ENCODE data around the gene GMDS.

Gene GMDS

DNA sequence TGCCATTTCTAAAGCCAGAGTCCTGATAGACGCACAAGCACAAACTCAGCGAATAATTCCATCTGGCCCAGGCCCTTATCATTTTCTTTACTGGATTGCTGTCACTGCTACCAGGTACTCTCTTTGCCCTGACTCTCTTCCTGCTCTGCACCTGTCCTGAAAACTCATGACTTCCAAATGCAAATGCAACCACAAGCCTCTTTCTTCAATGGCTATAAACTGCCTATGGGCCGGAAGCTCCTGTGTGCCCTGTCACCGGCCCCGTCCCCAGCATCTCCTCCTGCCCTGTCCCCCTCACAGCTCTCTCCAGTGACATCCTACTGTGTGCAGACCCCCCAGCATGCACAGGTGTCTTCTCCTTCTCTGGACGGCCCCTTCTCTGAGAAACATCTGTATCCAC, 302.6 kb downstream of the GMDS start:
- no peaks in the 10 kb centered on the region for H3K27me3 ChIP-seq (ENCODE audit: control insufficient read depth in 1 of 2, insufficient read depth in 2 of 2, low read length in 2 of 2)
- H3K4me3 ChIP-seq (ENCODE audit: low read depth in 1 of 2, low read length in 2 of 2), result no peak overlapping the region
- H3K36me3 ChIP-seq (ENCODE audit: insufficient read depth, low read length), result no peaks in the 10 kb centered on the region
- no peaks in the 10 kb centered on the region for H3K9me3 ChIP-seq (ENCODE audit: low read length)
- no peaks in the 10 kb centered on the region for H3K4me1 ChIP-seq (ENCODE audit: insufficient read depth, low read length)
- no peak overlapping the region for H3K9ac ChIP-seq (ENCODE audit: low read length)
- no peak overlapping the region for H3K27ac ChIP-seq (ENCODE audit: low read depth, low read length)

DNA sequence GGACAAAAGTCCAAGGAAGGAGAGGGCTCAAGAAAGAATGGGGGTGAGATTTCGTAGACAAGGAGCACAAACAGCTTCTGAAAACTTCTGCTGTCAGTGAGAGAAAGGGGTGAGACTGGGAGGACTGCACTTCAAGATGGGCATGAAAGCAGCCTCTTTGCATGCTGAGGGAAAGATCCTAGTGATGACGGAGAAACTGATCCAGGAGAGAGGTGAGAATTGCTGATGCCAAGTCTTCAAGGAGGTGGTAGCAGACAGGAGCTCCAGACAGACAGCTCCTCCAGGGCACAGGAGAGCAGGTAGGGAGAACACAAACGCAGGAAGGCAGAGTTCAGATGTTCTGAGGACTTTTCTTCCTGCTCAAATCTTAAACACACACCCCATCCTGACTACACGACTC, 303.9 kb downstream of the GMDS start:
- Histone ChIP-seq H3K27ac (ENCODE audit: low read depth, low read length) (no peak overlapping the region), H3K9ac (ENCODE audit: low read length) (no peak overlapping the region), H3K4me1 (ENCODE audit: insufficient read depth, low read length) (no peaks in the 10 kb centered on the region), H3K36me3 (ENCODE audit: insufficient read depth, low read length) (no peaks in the 10 kb centered on the region), H3K9me3 (ENCODE audit: low read length) (no peaks in the 10 kb centered on the region), H3K4me3 (ENCODE audit: low read depth in 1 of 2, low read length in 2 of 2) (no peak overlapping the region), H3K27me3 (ENCODE audit: control insufficient read depth in 1 of 2, insufficient read depth in 2 of 2, low read length in 2 of 2) (no peaks in the 10 kb centered on the region)

DNA sequence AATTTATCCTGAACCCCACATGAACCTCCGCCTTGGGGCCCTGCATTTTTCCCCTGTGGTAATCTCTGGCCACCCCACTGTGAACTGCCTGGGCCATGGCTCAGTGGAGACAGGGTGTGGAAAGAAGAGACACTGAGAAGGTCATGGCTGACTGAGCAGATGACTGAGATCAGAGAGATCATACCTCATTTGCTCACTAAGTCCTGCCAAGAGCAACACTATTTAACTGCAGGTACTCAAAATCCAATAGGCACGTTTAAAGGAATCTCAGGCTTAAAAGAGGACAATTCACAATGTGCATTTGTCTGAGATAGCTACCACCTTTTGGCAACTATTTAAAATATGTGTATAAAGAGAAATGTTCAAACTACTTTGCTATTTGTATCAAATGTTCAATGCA, 305.0 kb downstream of the GMDS start:
- Histone ChIP-seq H3K27me3 (ENCODE audit: control insufficient read depth in 1 of 2, insufficient read depth in 2 of 2, low read length in 2 of 2) (no peaks in the 10 kb centered on the region), H3K27ac (ENCODE audit: low read depth, low read length) (no peak overlapping the region), H3K4me1 (ENCODE audit: insufficient read depth, low read length) (no peaks in the 10 kb centered on the region), H3K36me3 (ENCODE audit: insufficient read depth, low read length) (no peaks in the 10 kb centered on the region), H3K9ac (ENCODE audit: low read length) (no peak overlapping the region), H3K4me3 (ENCODE audit: low read depth in 1 of 2, low read length in 2 of 2) (no peak overlapping the region), H3K9me3 (ENCODE audit: low read length) (no peaks in the 10 kb centered on the region)

DNA sequence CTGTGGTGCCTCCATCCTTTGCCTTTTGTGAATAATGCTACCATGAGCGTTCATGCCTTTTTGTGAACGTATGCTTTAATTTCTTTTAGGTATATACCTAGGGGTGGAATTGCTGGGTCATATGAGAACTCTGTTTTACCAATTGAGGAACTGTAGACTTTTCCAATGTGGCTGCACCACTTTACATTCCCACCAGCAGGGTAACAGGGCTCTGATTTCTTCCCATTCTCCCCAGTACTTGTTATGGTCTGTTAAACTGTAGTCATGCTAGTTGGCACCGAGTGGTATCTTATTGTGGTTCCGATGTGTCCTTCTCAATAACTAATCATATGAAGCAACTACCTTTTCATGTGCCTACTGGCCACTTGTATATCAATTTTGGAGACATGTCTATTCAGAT, 312.1 kb downstream of the GMDS start:
- Histone ChIP-seq H3K9me3 (ENCODE audit: low read length) (no peaks in the 10 kb centered on the region), H3K36me3 (ENCODE audit: insufficient read depth, low read length) (no peaks in the 10 kb centered on the region), H3K9ac (ENCODE audit: low read length) (no peak overlapping the region), H3K4me3 (ENCODE audit: low read depth in 1 of 2, low read length in 2 of 2) (no peak overlapping the region), H3K27ac (ENCODE audit: low read depth, low read length) (no peak overlapping the region), H3K4me1 (ENCODE audit: insufficient read depth, low read length) (no peaks in the 10 kb centered on the region), H3K27me3 (ENCODE audit: control insufficient read depth in 1 of 2, insufficient read depth in 2 of 2, low read length in 2 of 2) (no peaks in the 10 kb centered on the region)

DNA sequence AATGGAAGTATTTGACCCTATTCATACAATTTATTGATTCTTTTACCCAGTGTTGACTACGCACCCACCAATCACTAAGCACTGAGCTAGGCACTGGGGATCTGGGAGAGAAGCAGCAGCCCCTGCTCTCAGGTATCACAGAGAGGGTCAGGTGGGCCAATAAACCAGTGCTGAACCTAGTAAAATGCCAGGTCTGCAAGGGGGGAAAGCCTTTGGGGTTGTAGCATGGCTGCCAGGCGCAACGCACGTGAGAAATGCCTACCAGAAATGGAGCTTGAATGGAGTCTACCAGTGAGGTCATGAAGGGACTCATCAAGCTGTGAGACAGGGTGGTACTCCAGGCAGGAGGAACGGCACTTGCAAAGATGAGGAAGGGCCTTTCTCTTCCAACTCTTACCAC, 313.6 kb downstream of the GMDS start:
- Histone ChIP-seq H3K9me3 (ENCODE audit: low read length) (no peaks in the 10 kb centered on the region), H3K9ac (ENCODE audit: low read length) (no peak overlapping the region), H3K27ac (ENCODE audit: low read depth, low read length) (no peak overlapping the region), H3K27me3 (ENCODE audit: control insufficient read depth in 1 of 2, insufficient read depth in 2 of 2, low read length in 2 of 2) (no peaks in the 10 kb centered on the region), H3K4me1 (ENCODE audit: insufficient read depth, low read length) (no peaks in the 10 kb centered on the region), H3K4me3 (ENCODE audit: low read depth in 1 of 2, low read length in 2 of 2) (no peak overlapping the region), H3K36me3 (ENCODE audit: insufficient read depth, low read length) (no peaks in the 10 kb centered on the region)

DNA sequence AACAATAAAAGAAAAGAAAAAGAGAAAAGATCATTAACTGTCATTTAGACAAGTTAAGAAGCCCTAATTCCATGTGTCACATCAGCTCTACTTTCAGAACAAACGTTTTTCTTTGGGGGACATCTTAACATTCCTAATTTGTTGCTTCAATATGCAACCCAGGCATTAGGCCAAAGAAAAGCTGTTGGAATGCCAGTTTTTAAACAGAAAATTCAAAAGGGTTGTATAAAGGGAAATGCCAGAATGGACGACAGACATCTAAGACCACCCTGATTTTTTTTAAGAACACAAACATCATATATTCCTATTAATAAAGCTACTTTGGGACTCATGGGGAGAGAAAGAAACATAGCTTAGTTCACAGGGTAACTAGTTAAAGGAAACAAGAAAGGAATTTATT, 315.0 kb downstream of the GMDS start:
- no peaks in the 10 kb centered on the region for H3K4me1 ChIP-seq (ENCODE audit: insufficient read depth, low read length)
- H3K27me3 ChIP-seq (ENCODE audit: control insufficient read depth in 1 of 2, insufficient read depth in 2 of 2, low read length in 2 of 2), result no peaks in the 10 kb centered on the region
- H3K36me3 ChIP-seq (ENCODE audit: insufficient read depth, low read length), result no peaks in the 10 kb centered on the region
- no peak overlapping the region for H3K9ac ChIP-seq (ENCODE audit: low read length)
- H3K27ac ChIP-seq (ENCODE audit: low read depth, low read length), result no peak overlapping the region
- H3K4me3 ChIP-seq (ENCODE audit: low read depth in 1 of 2, low read length in 2 of 2), result no peak overlapping the region
- no peaks in the 10 kb centered on the region for H3K9me3 ChIP-seq (ENCODE audit: low read length)

DNA sequence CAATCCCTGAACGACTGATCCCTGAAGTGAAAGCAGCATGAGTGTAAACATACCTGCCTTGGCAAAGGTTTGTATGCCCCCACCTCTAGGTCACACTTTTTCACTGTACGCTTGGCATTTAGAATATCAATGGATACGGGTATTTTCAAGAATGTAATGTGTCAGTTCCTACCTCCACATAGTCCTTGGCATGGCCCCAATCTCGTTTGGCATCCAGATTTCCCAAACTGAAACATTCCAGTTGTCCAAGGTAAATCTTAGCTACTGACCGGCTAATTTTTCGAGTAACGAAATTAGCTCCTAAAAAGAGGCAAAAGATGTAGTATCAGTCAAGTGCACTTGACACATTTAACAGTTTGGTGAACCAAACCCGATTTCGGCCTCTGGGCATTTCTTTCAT, 315.5 kb downstream of the GMDS start:
- no peak overlapping the region for H3K4me3 ChIP-seq (ENCODE audit: low read depth in 1 of 2, low read length in 2 of 2)
- no peaks in the 10 kb centered on the region for H3K4me1 ChIP-seq (ENCODE audit: insufficient read depth, low read length)
- H3K27ac ChIP-seq (ENCODE audit: low read depth, low read length), result no peak overlapping the region

DNA sequence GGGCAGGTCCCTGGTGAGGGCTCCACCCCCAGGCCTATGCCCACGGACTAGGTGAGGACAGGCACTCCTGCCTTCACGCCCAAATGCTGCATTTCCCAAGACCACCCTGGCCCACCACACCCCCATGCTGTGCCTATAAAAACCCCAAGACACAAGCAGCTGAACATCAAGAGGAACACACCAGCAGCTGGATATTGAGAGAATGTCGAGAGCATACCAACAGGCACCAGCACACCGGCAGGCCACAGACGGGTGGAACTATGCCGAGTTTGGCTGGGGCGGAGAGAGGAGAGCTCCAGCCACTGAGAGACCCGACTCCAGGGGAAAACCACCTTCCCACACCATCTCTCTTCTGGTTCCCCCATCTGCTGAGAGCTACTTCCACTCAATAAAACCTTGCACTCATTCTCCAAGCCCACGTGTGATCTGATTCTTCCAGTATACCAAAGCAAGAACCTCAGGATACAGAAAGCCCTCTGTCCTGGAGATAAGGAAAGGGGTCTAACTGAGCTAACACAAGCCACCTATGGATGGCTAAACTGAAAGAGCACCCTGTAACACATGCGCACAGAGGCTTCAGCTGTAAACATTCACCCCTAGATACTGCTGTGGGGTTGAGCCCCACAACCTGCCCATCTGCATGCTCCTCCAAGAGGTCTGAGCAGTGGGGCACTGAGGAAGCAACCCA, 319.5 kb downstream of the GMDS start:
- no peaks in the 10 kb centered on the region for H3K27me3 ChIP-seq (ENCODE audit: control insufficient read depth in 1 of 2, insufficient read depth in 2 of 2, low read length in 2 of 2)

More for the DNA sequence above, 315.5 kb downstream of the GMDS start:
- Histone ChIP-seq H3K27me3 (ENCODE audit: control insufficient read depth in 1 of 2, insufficient read depth in 2 of 2, low read length in 2 of 2) (no peaks in the 10 kb centered on the region), H3K9ac (ENCODE audit: low read length) (no peak overlapping the region), H3K9me3 (ENCODE audit: low read length) (no peaks in the 10 kb centered on the region), H3K36me3 (ENCODE audit: insufficient read depth, low read length) (no peaks in the 10 kb centered on the region)

DNA sequence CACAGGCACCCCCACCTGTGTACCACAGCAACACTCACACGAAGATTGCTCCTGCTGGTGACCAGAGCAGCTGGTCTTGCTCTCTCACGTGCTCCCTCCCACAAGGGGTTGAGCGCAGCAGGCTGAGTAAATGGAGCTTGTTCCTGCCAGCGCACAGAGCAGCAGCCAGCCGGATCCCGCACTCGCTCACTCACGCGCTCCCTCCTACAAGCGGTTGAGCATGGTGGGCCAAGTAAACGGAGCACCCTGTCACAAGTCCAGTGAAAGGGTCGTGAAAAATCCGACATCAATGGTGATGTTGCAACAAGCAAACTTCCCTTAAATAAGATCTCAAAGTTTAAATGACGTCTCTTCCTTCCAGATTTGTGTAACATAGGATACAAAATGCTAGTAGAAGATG, 322.0 kb downstream of the GMDS start:
- no peak overlapping the region for H3K4me3 ChIP-seq (ENCODE audit: low read depth in 1 of 2, low read length in 2 of 2)
- H3K27me3 ChIP-seq (ENCODE audit: control insufficient read depth in 1 of 2, insufficient read depth in 2 of 2, low read length in 2 of 2), result no peaks in the 10 kb centered on the region
- no peaks in the 10 kb centered on the region for H3K9me3 ChIP-seq (ENCODE audit: low read length)
- H3K27ac ChIP-seq (ENCODE audit: low read depth, low read length), result no peak overlapping the region
- no peaks in the 10 kb centered on the region for H3K4me1 ChIP-seq (ENCODE audit: insufficient read depth, low read length)
- no peaks in the 10 kb centered on the region for H3K36me3 ChIP-seq (ENCODE audit: insufficient read depth, low read length)
- H3K9ac ChIP-seq (ENCODE audit: low read length), result no peak overlapping the region

More for the DNA sequence above, 319.5 kb downstream of the GMDS start:
- Histone ChIP-seq H3K9me3 (ENCODE audit: low read length) (no peaks in the 10 kb centered on the region), H3K27ac (ENCODE audit: low read depth, low read length) (no peak overlapping the region), H3K36me3 (ENCODE audit: insufficient read depth, low read length) (no peaks in the 10 kb centered on the region), H3K4me1 (ENCODE audit: insufficient read depth, low read length) (no peaks in the 10 kb centered on the region), H3K9ac (ENCODE audit: low read length) (no peak overlapping the region), H3K4me3 (ENCODE audit: low read depth in 1 of 2, low read length in 2 of 2) (no peak overlapping the region)

DNA sequence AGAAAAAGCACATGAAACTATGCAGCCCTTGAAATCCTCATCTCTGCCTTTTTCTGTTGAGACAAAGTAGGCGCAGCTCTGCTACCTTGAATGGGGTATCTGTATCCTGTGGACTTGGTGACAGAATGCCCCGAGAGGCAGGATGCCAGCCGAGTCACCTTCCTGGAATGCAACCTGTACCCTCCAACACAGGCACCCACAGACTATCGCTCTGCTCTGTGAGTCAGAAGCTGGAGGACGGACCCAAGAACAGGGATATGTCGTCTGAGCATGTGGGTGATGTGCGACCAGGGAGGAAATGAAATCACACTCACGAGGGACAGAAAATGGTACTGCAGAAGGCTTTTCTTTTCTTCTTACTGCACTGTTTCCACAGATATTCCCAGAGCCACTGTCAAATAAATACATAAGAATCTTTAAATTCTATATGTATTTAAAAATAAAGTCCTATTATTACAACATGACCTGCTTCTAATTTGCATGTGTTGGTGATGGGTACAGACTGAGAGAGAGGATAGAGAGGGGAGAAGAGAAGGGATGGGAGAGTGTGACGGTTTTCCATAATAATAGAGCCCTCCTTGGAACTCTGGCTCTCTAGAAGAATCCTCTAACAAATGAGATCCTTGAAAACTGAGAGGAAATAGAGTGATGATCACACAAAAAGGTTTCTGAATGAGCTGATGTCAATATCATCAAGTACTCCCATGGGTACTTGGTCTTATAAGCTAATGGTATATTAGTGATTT, 327.6 kb downstream of the GMDS start:
- no peaks in the 10 kb centered on the region for H3K36me3 ChIP-seq (ENCODE audit: insufficient read depth, low read length)
- no peaks in the 10 kb centered on the region for H3K4me1 ChIP-seq (ENCODE audit: insufficient read depth, low read length)
- no peak overlapping the region for H3K9ac ChIP-seq (ENCODE audit: low read length)
- no peaks in the 10 kb centered on the region for H3K27me3 ChIP-seq (ENCODE audit: control insufficient read depth in 1 of 2, insufficient read depth in 2 of 2, low read length in 2 of 2)
- H3K27ac ChIP-seq (ENCODE audit: low read depth, low read length), result no peak overlapping the region
- H3K4me3 ChIP-seq (ENCODE audit: low read depth in 1 of 2, low read length in 2 of 2), result no peak overlapping the region
- H3K9me3 ChIP-seq (ENCODE audit: low read length), result no peaks in the 10 kb centered on the region

DNA sequence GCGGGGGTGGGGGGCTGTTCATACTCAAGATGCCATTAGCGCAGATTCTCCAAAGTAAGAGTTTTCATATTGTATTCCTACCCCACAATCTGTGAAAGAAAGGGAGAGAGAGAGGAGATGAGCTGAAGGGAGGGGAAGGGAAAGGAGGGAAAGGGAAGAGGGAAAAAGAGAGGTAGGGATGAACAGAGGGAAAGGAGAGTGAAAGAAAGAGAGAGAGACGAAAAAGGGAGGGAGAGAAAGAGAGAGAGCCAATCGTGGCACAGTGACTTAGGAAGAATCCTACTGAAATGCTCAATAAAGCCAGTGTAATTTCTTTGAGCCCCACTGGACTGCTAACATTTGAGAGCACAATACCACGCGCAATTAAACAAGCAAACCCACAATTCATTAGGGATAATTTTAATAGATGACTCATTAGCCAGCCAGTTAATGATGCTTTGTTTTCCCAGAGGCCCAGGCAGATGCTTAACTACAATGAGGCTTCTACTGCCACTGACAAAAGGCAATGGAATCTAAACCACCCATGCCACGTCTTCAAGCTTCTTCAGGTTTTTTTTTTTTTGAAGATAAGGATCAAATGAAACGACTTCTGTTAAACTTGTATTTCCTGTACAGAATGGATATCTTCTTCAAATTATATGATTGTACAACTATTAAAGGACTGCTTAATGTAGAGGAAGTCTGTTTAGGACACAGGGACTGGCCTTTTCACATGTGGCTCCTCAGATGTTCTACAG, 328.9 kb downstream of the GMDS start:
- H3K36me3 ChIP-seq (ENCODE audit: insufficient read depth, low read length), result no peaks in the 10 kb centered on the region
- H3K4me3 ChIP-seq (ENCODE audit: low read depth in 1 of 2, low read length in 2 of 2), result no peak overlapping the region
- no peak overlapping the region for H3K27ac ChIP-seq (ENCODE audit: low read depth, low read length)
- H3K27me3 ChIP-seq (ENCODE audit: control insufficient read depth in 1 of 2, insufficient read depth in 2 of 2, low read length in 2 of 2), result no peaks in the 10 kb centered on the region
- no peaks in the 10 kb centered on the region for H3K9me3 ChIP-seq (ENCODE audit: low read length)
- H3K9ac ChIP-seq (ENCODE audit: low read length), result no peak overlapping the region
- no peaks in the 10 kb centered on the region for H3K4me1 ChIP-seq (ENCODE audit: insufficient read depth, low read length)

Measured in muscle layer of colon (tissue), 2 donors.